HG02759 (cell line): Measurements from ENCODE around the gene COL12A1.

Experiments used
- ATAC-seq: cut with Tn5 transposase; IDR thresholded peaks from one replicate; pipeline ENCODE4 v1.9.1; 2021; ENCODE audit warnings: mild to moderate bottlenecking, moderate library complexity; ENCODE audit not compliant: unreplicated experiment

COL12A1 gene

DNA sequence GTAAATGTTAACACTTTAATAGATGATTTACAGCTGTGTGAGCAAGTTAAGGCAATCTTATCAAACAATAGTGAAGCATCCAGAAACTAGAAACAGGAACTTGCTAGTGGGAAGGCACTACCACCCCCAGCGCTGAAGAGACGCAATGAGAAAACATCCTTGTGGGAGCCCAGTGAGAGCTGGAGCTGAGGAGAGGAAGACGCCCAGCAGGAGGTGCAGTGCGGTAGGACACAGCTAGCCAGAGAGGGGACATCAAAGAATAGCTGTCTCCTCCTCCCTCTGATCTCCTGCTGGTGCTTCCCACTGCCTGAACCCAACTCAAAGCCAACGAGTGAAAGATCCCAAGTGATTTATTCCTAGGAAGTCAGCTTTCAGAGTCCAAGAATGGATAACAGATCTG is 140.3 kb downstream of the COL12A1 start:
- no peak for ATAC-seq

GRCh38 chr6:75052491-75052890 is 153.4 kb downstream of the COL12A1 start:
- ATAC-seq, result no peak

GRCh38 chr6:75049308-75049707 is 156.5 kb downstream of the COL12A1 start:
- ATAC-seq, result no peak

DNA sequence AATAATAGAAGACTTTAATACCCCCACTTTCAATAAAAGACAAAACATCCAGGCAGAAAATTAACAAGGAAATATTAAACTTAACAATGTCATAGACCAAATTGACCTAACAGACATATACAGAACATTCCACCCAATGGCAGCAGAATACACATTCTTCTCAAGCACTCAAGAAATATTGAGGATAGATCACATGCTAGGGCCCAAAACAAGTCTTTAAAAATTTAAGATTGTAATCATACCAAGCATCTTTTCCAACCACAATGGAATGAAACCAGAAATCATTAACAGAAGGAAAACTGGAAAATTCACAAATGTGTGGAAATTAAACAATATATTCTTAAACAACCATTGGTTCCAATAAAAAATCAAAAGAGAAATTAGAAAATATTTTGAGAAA is 161.0 kb downstream of the COL12A1 start:
- ATAC-seq, result no peak

- ATAC-seq, result no peak
Measured at GRCh38 chr6:75041381-75041780, 164.5 kb downstream of the COL12A1 start.
